Loucy (cell line): ENCODE measurements around the gene APMAP.

ENCODE experiments used
- CTCF ChIP-seq: fragments of 200-600 bp; sonication (generic); conservative IDR thresholded peaks from 2 replicates; pipeline ENCODE4 v1.5.1; 2014; ENCODE audit warnings: mild to moderate bottlenecking, antibody characterized with exemption, low read length
- EZH2phosphoT487 ChIP-seq: fragments of 200-600 bp; IDR thresholded peaks from 2 replicates; pipeline ENCODE4 v1.6.1; 2018; ENCODE audit warnings: antibody characterized with exemption, mild to moderate bottlenecking, moderate library complexity, borderline replicate concordance

GRCh38 chr20:24957326-24958016 is 35.1 kb downstream of the APMAP start:
- TF ChIP-seq CTCF (no peak), EZH2phosphoT487 (no peak)
